Esophagus muscularis mucosa (tissue), 4 donors: Measurements from ENCODE around the gene SPTBN1. TPM values are rescaled to one million over a fixed set of nuclear protein-coding genes. Genes with fewer than 3 reads are reported as not detected.

ENCODE experiments used
- DNase-seq: peaks from one replicate; pipeline ENCODE4 v3.0.0-alpha.2; 2017; ENCODE audit errors: extremely low spot score
- H3K27ac ChIP-seq, 4 donors: fragments of 200-600 bp; sonication (generic); replicated peaks in 1 of 4; 1 replicate in 3 of 4; 2 replicates in 1 of 4; pipeline ENCODE4 v1.5.1; 2016 to 2019; ENCODE audit warnings: mild to moderate bottlenecking in 1 of 4
- H3K27me3 ChIP-seq, 4 donors: fragments of 200-600 bp; sonication (generic); one replicate each; pipeline versions ENCODE4 v1.5.1 to v1.6.0; 2016 to 2019
- H3K36me3 ChIP-seq, 4 donors: fragments of 200-600 bp; sonication (generic); one replicate each; pipeline ENCODE4 v1.5.1; 2016 to 2019
- H3K4me1 ChIP-seq, 4 donors: fragments of 200-600 bp; sonication (generic); one replicate each; pipeline ENCODE4 v1.5.1; 2016 to 2019
- H3K4me3 ChIP-seq, 4 donors: fragments of 200-600 bp; sonication (generic); 1 replicate in 2 of 4; 2 replicates in 2 of 4; pipeline ENCODE4 v1.5.1; 2016 to 2019; ENCODE audit warnings: mild to moderate bottlenecking in 4 of 4, moderate library complexity in 1 of 4
- H3K9me3 ChIP-seq, 4 donors: fragments of 200-600 bp; sonication (generic); 1 replicate in 3 of 4; 2 replicates in 1 of 4; pipeline ENCODE4 v1.5.1; 2016 to 2019
- CTCF ChIP-seq, 3 experiments: fragments of 200-600 bp in 2 of 3; fragments of 450-650 bp in 1 of 3; sonication (generic) in 2 of 3; IDR thresholded peaks; one replicate each; pipeline ENCODE4 v1.5.1; 2017 to 2019; ENCODE audit warnings: antibody characterized with exemption in 3 of 3, mild to moderate bottlenecking in 2 of 3, moderate library complexity in 1 of 3
- EP300 ChIP-seq: sonication (generic); formaldehyde crosslinking; IDR thresholded peaks from one replicate; pipeline ENCODE4 v1.6.1; 2017; ENCODE audit warnings: antibody characterized with exemption
- POLR2A ChIP-seq: fragments of 450-650 bp; IDR thresholded peaks from one replicate; pipeline ENCODE4 v1.6.1; 2017; ENCODE audit warnings: antibody characterized with exemption, moderate library complexity, mild to moderate bottlenecking, low read depth
- POLR2AphosphoS5 ChIP-seq, 2 donors: sonication (generic); formaldehyde crosslinking; IDR thresholded peaks; one replicate each; pipeline ENCODE4 v1.6.1; 2017; ENCODE audit warnings: antibody characterized with exemption in 2 of 2
- whole genome bisulfite sequencing: methylation state at CpG from one replicate; pipeline ENCODE4 v1.1.5; 2018; 5-methylcytosine and 5-hydroxymethylcytosine counted together
- intact Hi-C: fragments of 100-400 bp; cut with DNase I; formaldehyde crosslinking; loops from one replicate; pipeline ENCODE4 v1.15.1; 2023
- total RNA-seq, 4 donors: library from RNA; depleted of rRNA; stranded (reverse); fragments of >200 nt; gene quantifications; one replicate each; pipeline versions ENCODE4 v1.1.0 to v1.2.1, GENCODE V29; 2016

Gene SPTBN1
- total RNA-seq, 4 donors from 2014 or later: 465 to 600 (median 547) TPM

- intact Hi-C loops: loop anchor here (5.0 kb wide), 1 partner anchor 41 kb away; no protein-coding TSS in a partner anchor
- H3K4me3 ChIP-seq: no peak overlapping the region
- H3K4me1 ChIP-seq: peaks cover 97 to 99% (median 98%) of the 10 kb centered on the region in 4 donors
- peak overlapping the region; percentile 38 to 62 (median 56) for H3K27ac ChIP-seq
- DNase-seq: no peak
- no peak for TF ChIP-seq EP300
- no peak for TF ChIP-seq POLR2AphosphoS5 (IDR thresholded peaks at IDR 0.05)
- no peak for TF ChIP-seq CTCF (IDR thresholded peaks at IDR 0.05)
- no peak for TF ChIP-seq POLR2A
- H3K27me3 ChIP-seq: no peaks in the 10 kb centered on the region
- 70% methylated on average over 1 of the region's 1 CpG for WGBS
- H3K9me3 ChIP-seq: no peaks in the 10 kb centered on the region
- H3K36me3 ChIP-seq: peaks cover 0 to 16% (median 5%) of the 10 kb centered on the region in 4 donors
These were observed 147.7 kb downstream of the SPTBN1 start for GRCh38 chr2:54603796-54604195.

- H3K4me1 ChIP-seq: peaks cover 96 to 98% (median 97%) of the 10 kb centered on the region in 4 donors
- H3K9me3 ChIP-seq: no peaks in the 10 kb centered on the region
- no peak for TF ChIP-seq POLR2A
- 49% methylated on average over 9 of the region's 10 CpGs for WGBS
- no peak overlapping the region for H3K4me3 ChIP-seq
- H3K36me3 ChIP-seq: peaks cover 0 to 5% (median under 1%) of the 10 kb centered on the region in 4 donors
- no peaks in the 10 kb centered on the region for H3K27me3 ChIP-seq
- H3K27ac ChIP-seq: peak overlapping the region; percentile 21 to 60 (median 46)
- no peak for DNase-seq
- intact Hi-C loops: loop anchor here (5.0 kb wide), 1 partner anchor 43 kb away; no protein-coding TSS in a partner anchor
These were observed 148.7 kb downstream of the SPTBN1 start for GRCh38 chr2:54604871-54605270.

GRCh38 chr2:54605836-54606235 is 149.7 kb downstream of the SPTBN1 start:
- no peaks in the 10 kb centered on the region for H3K27me3 ChIP-seq
- TF ChIP-seq POLR2AphosphoS5 (IDR thresholded peaks at IDR 0.05) (no peak), POLR2A (no peak), CTCF (IDR thresholded peaks at IDR 0.05) (no peak), EP300 (no peak)
- intact Hi-C loops: no loop called here
- peak overlapping the region in 2 of 4 donors; percentile 8 to 60 for H3K27ac ChIP-seq
- peaks cover 96 to 98% (median 97%) of the 10 kb centered on the region in 4 donors for H3K4me1 ChIP-seq
- no peak for DNase-seq
- no peaks in the 10 kb centered on the region for H3K9me3 ChIP-seq
- H3K36me3 ChIP-seq: no peaks in the 10 kb centered on the region
- no peak overlapping the region for H3K4me3 ChIP-seq
- 95% methylated on average over 3 of the region's 3 CpGs for WGBS

GRCh38 chr2:54606393-54606958 is 150.3 kb downstream of the SPTBN1 start:
- Histone ChIP-seq H3K9me3 (no peaks in the 10 kb centered on the region), H3K27me3 (no peaks in the 10 kb centered on the region), H3K4me3 (no peak overlapping the region), H3K36me3 (no peaks in the 10 kb centered on the region), H3K4me1 (peaks cover 89 to 96% (median 92%) of the 10 kb centered on the region in 4 donors), H3K27ac (peak overlapping the region in 2 of 4 donors; percentile 8 to 40)
- TF ChIP-seq POLR2AphosphoS5 (IDR thresholded peaks at IDR 0.05) (no peak), CTCF (IDR thresholded peaks at IDR 0.05) (no peak), EP300 (no peak), POLR2A (no peak)
- WGBS: 63% methylated on average over 12 of the region's 12 CpGs
- no peak for DNase-seq
- intact Hi-C loops: no loop called here

- H3K4me1 ChIP-seq: peaks cover 88 to 96% (median 90%) of the 10 kb centered on the region in 4 donors
These were observed 152.1 kb downstream of the SPTBN1 start for GRCh38 chr2:54608224-54608623.

More at GRCh38 chr2:54608224-54608623, 152.1 kb downstream of the SPTBN1 start:
- intact Hi-C loops: no loop called here
- no peaks in the 10 kb centered on the region for H3K9me3 ChIP-seq
- peaks cover 6 to 14% (median 10%) of the 10 kb centered on the region in 4 donors for H3K36me3 ChIP-seq
- H3K4me3 ChIP-seq: no peak overlapping the region
- no peak for DNase-seq
- no peaks in the 10 kb centered on the region for H3K27me3 ChIP-seq
- TF ChIP-seq POLR2AphosphoS5 (IDR thresholded peaks at IDR 0.05): no peak
- no peak for TF ChIP-seq CTCF (IDR thresholded peaks at IDR 0.05)
- no peak for TF ChIP-seq EP300
- TF ChIP-seq POLR2A: no peak
- WGBS: 97% methylated on average over 3 of the region's 3 CpGs
- H3K27ac ChIP-seq: no peak overlapping the region
